Measurements from ENCODE around the gene ZNF48. TPM values are rescaled to one million over a fixed set of nuclear protein-coding genes. Genes with fewer than 3 reads are reported as not detected.

The ZNF48 gene
- total RNA-seq, 1 experiment from 2014 or later: 57.3 TPM

DNA sequence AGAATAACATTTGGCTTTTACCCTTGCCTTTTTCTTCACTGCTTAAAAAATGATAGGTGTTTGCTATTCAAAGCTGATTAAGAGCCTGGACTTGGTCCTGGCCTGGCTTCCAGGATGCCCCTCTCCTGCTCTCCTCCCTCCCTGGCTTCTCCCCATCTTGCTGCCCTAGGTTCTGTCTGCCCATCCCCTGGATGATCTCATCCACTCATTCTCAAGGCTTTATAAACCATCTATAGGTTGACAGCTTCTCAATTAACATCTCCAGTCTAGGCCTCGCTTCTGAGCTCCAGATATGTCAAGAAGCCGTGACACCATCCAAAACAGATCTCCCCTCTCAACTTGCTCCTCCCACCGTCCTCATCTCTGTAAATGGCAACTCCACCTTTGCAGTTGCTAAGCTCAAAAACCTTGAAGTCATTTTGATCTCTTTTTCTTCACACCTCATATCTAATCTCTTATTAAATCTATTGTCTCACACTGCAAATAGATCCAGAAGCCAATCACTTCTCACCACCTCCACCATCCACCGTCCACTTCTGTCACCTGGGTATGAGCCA, 20.9 kb downstream of the ZNF48 start:
- Histone ChIP-seq H3K79me1 (ENCODE audit: insufficient read depth, low read depth, low read length, poor library complexity, severe bottlenecking) (no peaks in the 10 kb centered on the region), H3K14ac (ENCODE audit: insufficient read depth, low read length) (no peak overlapping the region), H4K5ac (ENCODE audit: insufficient read length, low read depth, low read length) (no peak overlapping the region), H2AK5ac (ENCODE audit: insufficient read length, low read length) (no peak overlapping the region), H2BK15ac (ENCODE audit: low read depth, low read length) (no peak overlapping the region), H3K4me2 (ENCODE audit: insufficient read depth, insufficient read length, low read length) (no peak overlapping the region), H3K4me1 (ENCODE audit: insufficient read depth, low read length) (no peaks in the 10 kb centered on the region), H2BK12ac (ENCODE audit: insufficient read length, low read depth, low read length) (no peak overlapping the region), H3K23ac (ENCODE audit: insufficient read length, low read depth, low read length) (no peak overlapping the region), H3T11ph (ENCODE audit: low read length) (no peak overlapping the region), H2AFZ (ENCODE audit: low read length) (no peak overlapping the region), H3K79me2 (ENCODE audit: insufficient read depth, low read length) (no peaks in the 10 kb centered on the region), H2BK5ac (ENCODE audit: insufficient read length, low read length) (no peak overlapping the region), H2BK120ac (ENCODE audit: low read depth, low read length, poor library complexity, severe bottlenecking) (no peak overlapping the region), H4K20me1 (ENCODE audit: control insufficient read depth, insufficient read depth, insufficient read length) (no peaks in the 10 kb centered on the region), H3K27me3 (ENCODE audit: insufficient read depth, low read length) (no peaks in the 10 kb centered on the region), H3K56ac (ENCODE audit: insufficient read length, low read depth, low read length) (no peak overlapping the region), H3K18ac (ENCODE audit: insufficient read length, low read depth, low read length) (no peak overlapping the region), H3K4ac (ENCODE audit: low read depth, low read length) (no peak overlapping the region), H3K23me2 (ENCODE audit: insufficient read length, low read depth, low read length, poor library complexity, severe bottlenecking) (peaks cover 8% of the 10 kb centered on the region), H4K91ac (ENCODE audit: insufficient read length, low read depth, low read length) (no peak overlapping the region), H3K27ac (ENCODE audit: insufficient read length, low read depth, low read length) (no peak overlapping the region), H4K8ac (replicated peaks; ENCODE audit: insufficient read length, low read depth, low read length) (no peak overlapping the region), H2BK20ac (ENCODE audit: low read depth, low read length, poor library complexity, severe bottlenecking) (no peak overlapping the region), H3K9me3 (ENCODE audit: control insufficient read depth, low read depth, low read length) (no peaks in the 10 kb centered on the region), H3K9ac (ENCODE audit: extremely low read depth, insufficient read length, low read length) (no peak overlapping the region)
- Mint-ChIP-seq H3K9me3 (no peaks in the 10 kb centered on the region; a peak in 1 of 5 replicates), H3K27me3 (ENCODE audit: low read depth) (no peaks in the 10 kb centered on the region; the same call in none of the 2 replicates), H3K36me3 (ENCODE audit: insufficient read depth in 1 of 3, low read depth in 3 of 3) (peaks cover 19 to 43% (median 39%) of the 10 kb centered on the region in 3 experiments; a peak in 6 of 7 replicates), H3K4me3 (no peak overlapping the region), H3K27ac (no peak overlapping the region), H3K4me1 (peaks cover 7 to 12% of the 10 kb centered on the region in 2 experiments)
- no peak for DNase-seq
- TF ChIP-seq CTCF (conservative IDR thresholded peaks at IDR 0.05): no peak
- no CpG with 5 or more reads among the region's 4 CpGs for WGBS (ENCODE audit: extremely low coverage, insufficient read length, low lambda C conversion rate)
